ENCODE measurements around the gene DLG2. TPM values are rescaled to one million over a fixed set of nuclear protein-coding genes. Genes with fewer than 3 reads are reported as not detected.
"Not testable (repeated sequence)": the region's sequence is repeated elsewhere in the genome, so short reads cannot be mapped to it uniquely, and the experiment has no call there.

The DLG2 gene
- polyA plus RNA-seq, 4 donors, result 10.8 to 15.6 (median 12.2) TPM

- DNase-seq (ENCODE audit: low read depth in 4 of 4, low spot score in 2 of 4), result no peak
Measured at GRCh38 chr11:83609191-83609590, 2018.0 kb downstream of the DLG2 start.

- no peak for DNase-seq (ENCODE audit: low read depth in 4 of 4, low spot score in 2 of 4)
Measured at GRCh38 chr11:83608571-83608970, 2018.6 kb downstream of the DLG2 start.

- DNase-seq (ENCODE audit: low read depth in 4 of 4, low spot score in 2 of 4), result no peak
Measured at GRCh38 chr11:83601914-83602527, 2025.1 kb downstream of the DLG2 start.

GRCh38 chr11:83601201-83601913 is 2025.8 kb downstream of the DLG2 start:
- no peak for DNase-seq (ENCODE audit: low read depth in 4 of 4, low spot score in 2 of 4)

GRCh38 chr11:83600661-83601060 is 2026.5 kb downstream of the DLG2 start:
- DNase-seq (ENCODE audit: low read depth in 4 of 4, low spot score in 2 of 4), result no peak

GRCh38 chr11:83599066-83599465 is 2028.1 kb downstream of the DLG2 start:
- DNase-seq (ENCODE audit: low read depth in 4 of 4, low spot score in 2 of 4), result no peak

GRCh38 chr11:83587797-83588196 is 2039.3 kb downstream of the DLG2 start:
- DNase-seq (ENCODE audit: low read depth in 4 of 4, low spot score in 2 of 4), result not testable (repeated sequence)

- no peak for DNase-seq (ENCODE audit: low read depth in 4 of 4, low spot score in 2 of 4)
Measured at GRCh38 chr11:83583757-83584366, 2043.3 kb downstream of the DLG2 start.

- DNase-seq (ENCODE audit: low read depth in 4 of 4, low spot score in 2 of 4), result no peak
Measured at GRCh38 chr11:83574519-83574918, 2052.6 kb downstream of the DLG2 start.

- no peak for DNase-seq (ENCODE audit: low read depth in 4 of 4, low spot score in 2 of 4)
Measured at GRCh38 chr11:83572581-83573496, 2054.3 kb downstream of the DLG2 start.

- no peak for DNase-seq (ENCODE audit: low read depth in 4 of 4, low spot score in 2 of 4)
Measured at GRCh38 chr11:83571302-83571701, 2055.8 kb downstream of the DLG2 start.

GRCh38 chr11:83569134-83569805 is 2057.9 kb downstream of the DLG2 start:
- no peak for DNase-seq (ENCODE audit: low read depth in 4 of 4, low spot score in 2 of 4)

GRCh38 chr11:83568516-83568915 is 2058.6 kb downstream of the DLG2 start:
- no peak for DNase-seq (ENCODE audit: low read depth in 4 of 4, low spot score in 2 of 4)

GRCh38 chr11:83566950-83567349 is 2060.2 kb downstream of the DLG2 start:
- no peak for DNase-seq (ENCODE audit: low read depth in 4 of 4, low spot score in 2 of 4)

GRCh38 chr11:83564870-83565269 is 2062.3 kb downstream of the DLG2 start:
- DNase-seq (ENCODE audit: low read depth in 4 of 4, low spot score in 2 of 4), result no peak

- no peak for DNase-seq (ENCODE audit: low read depth in 4 of 4, low spot score in 2 of 4)
Measured at GRCh38 chr11:83558281-83558680, 2068.9 kb downstream of the DLG2 start.

GRCh38 chr11:83557653-83558052 is 2069.5 kb downstream of the DLG2 start:
- DNase-seq (ENCODE audit: low read depth in 4 of 4, low spot score in 2 of 4), result no peak

GRCh38 chr11:83554876-83555275 is 2072.3 kb downstream of the DLG2 start:
- DNase-seq (ENCODE audit: low read depth in 4 of 4, low spot score in 2 of 4), result no peak

- no peak for DNase-seq (ENCODE audit: low read depth in 4 of 4, low spot score in 2 of 4)
Measured at GRCh38 chr11:83549984-83550667, 2077.0 kb downstream of the DLG2 start.

- no peak for DNase-seq (ENCODE audit: low read depth in 4 of 4, low spot score in 2 of 4)
Measured at GRCh38 chr11:83546368-83546767, 2080.8 kb downstream of the DLG2 start.
